Metanephros (tissue), 1 donor: ENCODE results near the gene CCDC57. TPM values are rescaled to one million over a fixed set of nuclear protein-coding genes. Genes with fewer than 3 reads are reported as not detected.

Experiments used
- total RNA-seq: library from RNA; depleted of rRNA; stranded (reverse); fragments of >200 nt; gene quantifications from one replicate; pipeline ENCODE4 v1.2.3, GENCODE V29; 2014

CCDC57 gene
- 39.7 TPM for total RNA-seq

GRCh38 chr17:82212331-82213250 is at the start of gene CCDC57:
CCDC57 (minus strand) TSS chr17:82212842; CDS start chr17:82201944, 10,898 bp downstream.

GRCh38 chr17:82228842-82229697 is 16.4 kb upstream of the CCDC57 start, which contains the start of gene SLC16A3:
SLC16A3 (plus strand) TSS chr17:82229042; CDS start chr17:82236009, 6,967 bp downstream.

GRCh38 chr17:82098169-82098938 is 114.3 kb downstream of the CCDC57 start, which contains the start of gene FASN:
FASN (minus strand) TSS chr17:82098236; CDS start chr17:82096445, 1,791 bp downstream.

GRCh38 chr17:82065638-82066303 is 146.9 kb downstream of the CCDC57 start, which contains the start of gene DUS1L:
DUS1L (minus strand) TSS chr17:82065804; CDS start chr17:82065059, 745 bp downstream.

GRCh38 chr17:82051776-82052637 is 160.6 kb downstream of the CCDC57 start, which contains the start of the genes GPS1 and RFNG:
GPS1 (plus strand) TSS chr17:82051898; CDS start chr17:82051932, 34 bp downstream.
RFNG (minus strand) TSS chr17:82051811; CDS start chr17:82051766, 45 bp downstream.

Other genes starting within 250 kb of the CCDC57 start
- 43.7 TPM for gene ASPSCR1, start 235.2 kb downstream of the CCDC57 start, total RNA-seq
- gene CENPX, start 190.0 kb downstream of the CCDC57 start, total RNA-seq: 29.4 TPM
- gene LRRC45, start 189.5 kb downstream of the CCDC57 start, total RNA-seq: 10.9 TPM
- 11.0 TPM for gene RAC3, start 181.2 kb downstream of the CCDC57 start, total RNA-seq
- 51.6 TPM for gene DCXR, start 175.1 kb downstream of the CCDC57 start, total RNA-seq
- gene RFNG, start 161.0 kb downstream of the CCDC57 start, total RNA-seq: 55.4 TPM
- gene GPS1, start 160.9 kb downstream of the CCDC57 start, total RNA-seq: 112 TPM
- gene DUS1L, start 147.0 kb downstream of the CCDC57 start, total RNA-seq: 57.0 TPM
- gene FASN, start 114.6 kb downstream of the CCDC57 start, total RNA-seq: 50.2 TPM
- 35.7 TPM for gene SLC16A3, start 16.2 kb upstream of the CCDC57 start, total RNA-seq
- gene CSNK1D, start 60.9 kb upstream of the CCDC57 start, total RNA-seq: 75.4 TPM
- 1.4 TPM for gene CD7, start 104.8 kb upstream of the CCDC57 start, total RNA-seq
- 3.6 TPM for gene SECTM1, start 120.9 kb upstream of the CCDC57 start, total RNA-seq
- gene TEX19, start 146.4 kb upstream of the CCDC57 start, total RNA-seq: not detected
- 0.29 TPM for gene UTS2R, start 158.9 kb upstream of the CCDC57 start, total RNA-seq
- gene HEXD, start 205.5 kb upstream of the CCDC57 start, total RNA-seq: 40.5 TPM
- 26.9 TPM for gene OGFOD3, start 205.7 kb upstream of the CCDC57 start, total RNA-seq
- gene CYBC1, start 237.9 kb upstream of the CCDC57 start, total RNA-seq: 40.9 TPM
- 50.8 TPM for gene NARF, start 245.9 kb upstream of the CCDC57 start, total RNA-seq